Rectal smooth muscle tissue (tissue), 1 donor: ENCODE data around the gene CEP104.

Source experiments
- H3K27ac ChIP-seq: one replicate; pipeline ENCODE4 v1.7.0; 2013; ENCODE audit warnings: low read depth, low read length, inconsistent platforms
- H3K27me3 ChIP-seq: one replicate; pipeline ENCODE4 v1.7.0; 2013; ENCODE audit warnings: low read length; ENCODE audit not compliant: control insufficient read depth, insufficient read depth
- H3K36me3 ChIP-seq: one replicate; pipeline ENCODE4 v1.7.0; 2013; ENCODE audit warnings: low read length; ENCODE audit not compliant: control insufficient read depth, insufficient read depth
- H3K4me1 ChIP-seq: one replicate; pipeline ENCODE4 v1.7.0; 2013; ENCODE audit warnings: low read length; ENCODE audit not compliant: control insufficient read depth, insufficient read depth
- H3K4me3 ChIP-seq: one replicate; pipeline ENCODE4 v1.7.0; 2013; ENCODE audit warnings: low read length
- H3K9ac ChIP-seq: one replicate; pipeline ENCODE4 v1.7.0; 2013; ENCODE audit warnings: low read length

Gene CEP104

GRCh38 chr1:3876716-3877115, 19.7 kb upstream of the CEP104 start:
- Histone ChIP-seq H3K36me3 (peaks cover 30% of the 10 kb centered on the region), H3K27me3 (no peaks in the 10 kb centered on the region), H3K27ac (no peak overlapping the region)

GRCh38 chr1:3874736-3875135, 17.7 kb upstream of the CEP104 start:
- Histone ChIP-seq H3K27me3 (no peaks in the 10 kb centered on the region), H3K4me3 (no peak overlapping the region), H3K9ac (no peak overlapping the region), H3K4me1 (no peaks in the 10 kb centered on the region), H3K36me3 (peaks cover 39% of the 10 kb centered on the region), H3K27ac (no peak overlapping the region)

More at GRCh38 chr1:3876716-3877115, 19.7 kb upstream of the CEP104 start:
- Histone ChIP-seq H3K4me1 (no peaks in the 10 kb centered on the region), H3K9ac (no peak overlapping the region), H3K4me3 (no peak overlapping the region)

- H3K27me3 ChIP-seq = no peaks in the 10 kb centered on the region
- peaks cover 30% of the 10 kb centered on the region for H3K36me3 ChIP-seq
- H3K4me3 ChIP-seq = no peak overlapping the region
- H3K27ac ChIP-seq = no peak overlapping the region
- H3K4me1 ChIP-seq = no peaks in the 10 kb centered on the region
- H3K9ac ChIP-seq = no peak overlapping the region
Measured at GRCh38 chr1:3872546-3872945, 15.5 kb upstream of the CEP104 start.

- peaks cover 30% of the 10 kb centered on the region for H3K36me3 ChIP-seq
- H3K4me3 ChIP-seq = no peak overlapping the region
- no peak overlapping the region for H3K27ac ChIP-seq
- no peak overlapping the region for H3K9ac ChIP-seq
- no peaks in the 10 kb centered on the region for H3K4me1 ChIP-seq
- H3K27me3 ChIP-seq = no peaks in the 10 kb centered on the region
Measured at GRCh38 chr1:3871451-3871805, 14.4 kb upstream of the CEP104 start.

GRCh38 chr1:3869751-3870301, 12.8 kb upstream of the CEP104 start:
- Histone ChIP-seq H3K4me3 (no peak overlapping the region), H3K27ac (no peak overlapping the region), H3K36me3 (peaks cover 22% of the 10 kb centered on the region), H3K27me3 (no peaks in the 10 kb centered on the region), H3K4me1 (no peaks in the 10 kb centered on the region), H3K9ac (no peak overlapping the region)

GRCh38 chr1:3868464-3869006, 11.5 kb upstream of the CEP104 start:
- Histone ChIP-seq H3K4me3 (no peak overlapping the region), H3K27ac (no peak overlapping the region), H3K36me3 (peaks cover 18% of the 10 kb centered on the region)

GRCh38 chr1:3865606-3866160, 8.7 kb upstream of the CEP104 start:
- Histone ChIP-seq H3K36me3 (peaks cover 12% of the 10 kb centered on the region), H3K27me3 (no peaks in the 10 kb centered on the region), H3K27ac (no peak overlapping the region), H3K9ac (no peak overlapping the region), H3K4me3 (no peak overlapping the region), H3K4me1 (no peaks in the 10 kb centered on the region)

More at GRCh38 chr1:3868464-3869006, 11.5 kb upstream of the CEP104 start:
- Histone ChIP-seq H3K4me1 (no peaks in the 10 kb centered on the region), H3K27me3 (no peaks in the 10 kb centered on the region), H3K9ac (no peak overlapping the region)

GRCh38 chr1:3864884-3865283, 7.9 kb upstream of the CEP104 start:
- H3K36me3 ChIP-seq = peaks cover 4% of the 10 kb centered on the region

GRCh38 chr1:3863231-3863935, 6.4 kb upstream of the CEP104 start:
- H3K4me1 ChIP-seq = peaks cover 2% of the 10 kb centered on the region
- H3K36me3 ChIP-seq = peaks cover 4% of the 10 kb centered on the region
- H3K9ac ChIP-seq = no peak overlapping the region
- H3K4me3 ChIP-seq = no peak overlapping the region
- no peaks in the 10 kb centered on the region for H3K27me3 ChIP-seq
- no peak overlapping the region for H3K27ac ChIP-seq

More at GRCh38 chr1:3864884-3865283, 7.9 kb upstream of the CEP104 start:
- H3K27ac ChIP-seq = no peak overlapping the region
- no peaks in the 10 kb centered on the region for H3K4me1 ChIP-seq
- no peaks in the 10 kb centered on the region for H3K27me3 ChIP-seq
- H3K9ac ChIP-seq = no peak overlapping the region
- H3K4me3 ChIP-seq = no peak overlapping the region

- H3K4me3 ChIP-seq = peak overlapping the region; percentile 88
- no peak overlapping the region for H3K27ac ChIP-seq
- H3K4me1 ChIP-seq = peaks cover 11% of the 10 kb centered on the region
- no peaks in the 10 kb centered on the region for H3K27me3 ChIP-seq
- H3K9ac ChIP-seq = no peak overlapping the region
- H3K36me3 ChIP-seq = no peaks in the 10 kb centered on the region
Measured at GRCh38 chr1:3858231-3858981, 1.4 kb upstream of the CEP104 start.

GRCh38 chr1:3857791-3858129, 749 bp upstream of the CEP104 start:
- Histone ChIP-seq H3K27me3 (no peaks in the 10 kb centered on the region), H3K4me3 (peak overlapping the region; percentile 88), H3K4me1 (peaks cover 11% of the 10 kb centered on the region), H3K27ac (peak overlapping the region; percentile 79), H3K9ac (peak overlapping the region; percentile 66), H3K36me3 (no peaks in the 10 kb centered on the region)

- no peaks in the 10 kb centered on the region for H3K27me3 ChIP-seq
- H3K4me3 ChIP-seq = no peak overlapping the region
- H3K27ac ChIP-seq = no peak overlapping the region
- peaks cover 9% of the 10 kb centered on the region for H3K4me1 ChIP-seq
- H3K36me3 ChIP-seq = peaks cover 14% of the 10 kb centered on the region
- H3K9ac ChIP-seq = no peak overlapping the region
Measured at GRCh38 chr1:3852711-3853485, 4.1 kb downstream of the CEP104 start.
